SK-N-SH (cell line): ENCODE measurements around the gene CTBP2. TPM values are rescaled to one million over a fixed set of nuclear protein-coding genes. Genes with fewer than 3 reads are reported as not detected.

Experiments
- CTCF ChIA-PET: fragments of 300-600, 350-600 bp; formaldehyde crosslinking; extraction: SDS; loops from one replicate; lab custom pipeline; 2021; lab: Yijun Ruan, JAX
- POLR2A ChIA-PET: fragments of 350-600 bp; sonication (Branson Sonifier 250); formaldehyde crosslinking; extraction: SDS; loops from one replicate; lab custom pipeline; 2020; ENCODE audit warnings: antibody characterized with exemption, inconsistent platforms; lab: Yijun Ruan, JAX
- DNase-seq: peaks from one replicate; pipeline ENCODE4 v3.0.0; 2012
- H2AFZ ChIP-seq: fragments of 200-600 bp; sonication (generic); 2 replicates; pipeline ENCODE4 v1.8.1; 2016; ENCODE audit warnings: antibody characterized with exemption, mild to moderate bottlenecking, low read depth
- H3F3A ChIP-seq: fragments of 200-600 bp; sonication (generic); replicated peaks from 2 replicates; pipeline ENCODE3; 2016; ENCODE audit warnings: antibody characterized with exemption, mild to moderate bottlenecking; ENCODE audit not compliant: insufficient read depth
- H3K27ac ChIP-seq, 2 experiments: fragments of 200-500 bp in 1 of 2; fragments of 200-600 bp in 1 of 2; sonication (Bioruptor generic) in 1 of 2; sonication (generic), shearing (Covaris generic) in 1 of 2; 2 replicates each; pipeline versions ENCODE4 v1.5.1 to v1.6.1; 2014 to 2016; ENCODE audit warnings: low read depth in 2 of 2, inconsistent platforms in 1 of 2, low read length in 1 of 2, mild to moderate bottlenecking in 1 of 2, mixed read lengths in 1 of 2
- H3K27me3 ChIP-seq: fragments of 200-600 bp; sonication (generic), shearing (Covaris generic); 2 replicates; pipeline ENCODE4 v1.6.1; 2016; ENCODE audit warnings: mixed run types; ENCODE audit not compliant: insufficient read depth
- H3K36me3 ChIP-seq, 2 experiments: fragments of 200-500 bp in 1 of 2; fragments of 200-600 bp in 1 of 2; sonication (Bioruptor generic) in 1 of 2; sonication (generic) in 1 of 2; replicated peaks in 1 of 2; 2 replicates each; pipeline versions ENCODE3 to v1.5.1; 2014 to 2016; ENCODE audit warnings: low read length in 1 of 2, mild to moderate bottlenecking in 1 of 2; ENCODE audit not compliant: insufficient read depth in 2 of 2, control insufficient read depth in 1 of 2
- H3K4me1 ChIP-seq, 2 experiments: fragments of 200-500 bp in 1 of 2; fragments of 200-600 bp in 1 of 2; sonication (Bioruptor generic) in 1 of 2; sonication (generic), shearing (Covaris generic) in 1 of 2; 2 replicates each; pipeline versions ENCODE4 v1.5.1 to v1.6.1; 2014 to 2016; ENCODE audit warnings: low read depth in 1 of 2, low read length in 1 of 2, mixed run types in 1 of 2; ENCODE audit not compliant: insufficient read depth in 2 of 2, control insufficient read depth in 1 of 2
- H3K4me2 ChIP-seq: fragments of 200-600 bp; sonication (generic), shearing (Covaris generic); 2 replicates; pipeline ENCODE4 v1.6.1; 2017; ENCODE audit warnings: mixed run types
- H3K4me3 ChIP-seq, 2 experiments: fragments of 200-500 bp in 1 of 2; fragments of 200-600 bp in 1 of 2; sonication (Bioruptor generic) in 1 of 2; sonication (generic), shearing (Covaris generic) in 1 of 2; 2 replicates each; pipeline versions ENCODE4 v1.5.1 to v1.8.1; 2014 to 2016; ENCODE audit warnings: low read depth in 2 of 2, inconsistent platforms in 1 of 2, low read length in 1 of 2, mild to moderate bottlenecking in 1 of 2, mixed read lengths in 1 of 2, moderate library complexity in 1 of 2
- H3K79me2 ChIP-seq: fragments of 200-600 bp; sonication (generic); 2 replicates; pipeline ENCODE4 v1.8.1; 2017; ENCODE audit warnings: mild to moderate bottlenecking; ENCODE audit not compliant: insufficient read depth
- H3K9ac ChIP-seq: fragments of 200-600 bp; sonication (generic); 2 replicates; pipeline ENCODE4 v1.6.1; 2017; ENCODE audit warnings: mixed run types
- H3K9me2 ChIP-seq: fragments of 200-600 bp; sonication (generic); 2 replicates; pipeline ENCODE4 v1.6.1; 2017; ENCODE audit warnings: mixed run types
- H3K9me3 ChIP-seq: fragments of 200-600 bp; sonication (generic); 2 replicates; pipeline ENCODE4 v1.6.1; 2017; ENCODE audit warnings: mixed run types, mild to moderate bottlenecking, moderate library complexity
- H4K20me1 ChIP-seq: fragments of 200-600 bp; sonication (generic); 2 replicates; pipeline ENCODE4 v1.6.1; 2017; ENCODE audit warnings: mild to moderate bottlenecking, mixed run types; ENCODE audit not compliant: insufficient read depth
- CHD2 ChIP-seq: fragments of 150-350 bp; IDR thresholded peaks from 2 replicates; pipeline ENCODE4 v1.6.1; 2018; ENCODE audit warnings: low read length; ENCODE audit not compliant: partially characterized antibody
- EP300 ChIP-seq, 2 experiments: IDR thresholded peaks; 2 replicates each; pipeline versions ENCODE4 v1.4.0 to v1.6.1; 2012; ENCODE audit warnings: borderline replicate concordance in 1 of 2, low read depth in 1 of 2, low read length in 1 of 2
- EZH2phosphoT487 ChIP-seq: fragments of 200-600 bp; sonication (generic); IDR thresholded peaks from 2 replicates; pipeline ENCODE4 v1.6.1; 2017; ENCODE audit warnings: low read depth, mixed run types, mild to moderate bottlenecking, antibody characterized with exemption, moderate library complexity, borderline replicate concordance
- MAX ChIP-seq: IDR thresholded peaks from 2 replicates; pipeline ENCODE4 v1.4.0; 2012; ENCODE audit warnings: low read depth
- MEF2A ChIP-seq: IDR thresholded peaks from 2 replicates; pipeline ENCODE4 v1.4.0; 2012; ENCODE audit warnings: low read depth, borderline replicate concordance
- PBX3 ChIP-seq: IDR thresholded peaks from 2 replicates; pipeline ENCODE4; 2012
- REST ChIP-seq: IDR thresholded peaks from 2 replicates; pipeline ENCODE4 v1.6.1; 2012; ENCODE audit warnings: mild to moderate bottlenecking, low read depth, low read length, moderate library complexity
- RFX5 ChIP-seq: IDR thresholded peaks from 2 replicates; pipeline ENCODE4 v1.6.1; 2012; ENCODE audit warnings: mild to moderate bottlenecking, improper control_type of control experiment, low read length
- TEAD4 ChIP-seq: IDR thresholded peaks from 2 replicates; pipeline ENCODE4 v1.4.0; 2012; ENCODE audit warnings: mild to moderate bottlenecking, borderline replicate concordance; ENCODE audit not compliant: insufficient read depth
- USF2 ChIP-seq: fragments of 150-350 bp; IDR thresholded peaks from 2 replicates; pipeline ENCODE4 v1.6.1; 2017; ENCODE audit warnings: antibody characterized with exemption, low read length, low read depth, borderline replicate concordance
- YY1 ChIP-seq: IDR thresholded peaks from 2 replicates; pipeline ENCODE4 v1.4.0; 2012; ENCODE audit warnings: low read depth, mild to moderate bottlenecking
- ZBTB33 ChIP-seq: IDR thresholded peaks from 2 replicates; pipeline ENCODE4 v1.4.0; 2012; ENCODE audit warnings: low read depth, borderline replicate concordance
- WGBS: methylation state at CpG from one replicate; pipeline ENCODE4 v1.1.6; 2017; ENCODE audit warnings: low lambda C conversion rate; 5-methylcytosine and 5-hydroxymethylcytosine counted together
- polyA plus RNA-seq, 3 experiments: library from polyadenylated mRNA; depleted of rRNA; stranded (reverse); fragments of >200 nt; gene quantifications; 2 replicates each; pipeline ENCODE4 v1.2.3, GENCODE V29; 2012

Gene CTBP2
- polyA plus RNA-seq, 1 of the 3 experiments (the other 2 are of a cell fraction) = 69.7 TPM

- TF ChIP-seq MEF2A = no peak
Observed at GRCh38 chr10:125015356-125015944, 144.9 kb downstream of the CTBP2 start (continued).

- CTCF ChIA-PET = interaction anchor here (0.9 to 2.5 kb wide), 7 partner anchors 13 to 47 kb away, joined by 3 to 14 read pairs (median 3); no protein-coding TSS in a partner anchor
- H3K9me3 ChIP-seq = no peaks in the 10 kb centered on the region
- H4K20me1 ChIP-seq = peaks cover 95% of the 10 kb centered on the region
- H3K4me3 ChIP-seq = no peak overlapping the region
- H3K9ac ChIP-seq = no peak overlapping the region
- peaks cover 81% of the 10 kb centered on the region for H3K79me2 ChIP-seq
- H3K4me2 ChIP-seq = no peak overlapping the region
- TF ChIP-seq CHD2 (no peak), YY1 (no peak), TEAD4 (no peak), PBX3 (no peak), MAX (no peak), ZBTB33 (no peak), EZH2phosphoT487 (no peak), RFX5 (no peak), EP300 (IDR thresholded peaks at IDR 0.05; ENCODE audit: borderline replicate concordance in 1 of 2, low read depth in 1 of 2, low read length in 1 of 2) (no peak), USF2 (no peak), REST (no peak), MEF2A (no peak)
- TF ChIP-seq, all 33 proteins: peak for 0
- H3F3A ChIP-seq = no peaks in the 10 kb centered on the region
- peak overlapping the region in 1 of 2 experiments; percentile 97; a peak in 2 of 4 replicates for H3K27ac ChIP-seq
- peaks cover 6 to 80% of the 10 kb centered on the region in 2 experiments; a peak in 2 of 4 replicates for H3K4me1 ChIP-seq
- no peak overlapping the region for H2AFZ ChIP-seq
- POLR2A ChIA-PET = interaction anchor here (0.6 to 2.0 kb wide), 4 partner anchors 8 to 23 kb away, joined by 3 to 6 read pairs (median 4); no protein-coding TSS in a partner anchor
- no peak for DNase-seq
- no peaks in the 10 kb centered on the region for H3K27me3 ChIP-seq
- WGBS = 90% methylated on average over 14 of the region's 19 CpGs
- H3K36me3 ChIP-seq = peaks cover 8 to 17% of the 10 kb centered on the region in 2 experiments
- H3K9me2 ChIP-seq = no peaks in the 10 kb centered on the region
Observed at GRCh38 chr10:125014836-125015355, 145.5 kb downstream of the CTBP2 start.
